Neuronal stem cell (in vitro differentiated cells): ENCODE measurements around the gene AADAC.
"Not testable (repeated sequence)": the region's sequence is repeated elsewhere in the genome, so short reads cannot be mapped to it uniquely, and the experiment has no call there.

Experiments
- DNase-seq: peaks from one replicate; pipeline ENCODE4 v3.0.0-alpha.2; 2013; ENCODE audit warnings: low spot score
- H2AFZ ChIP-seq: one replicate; pipeline ENCODE4 v1.6.1; 2013; ENCODE audit warnings: mild to moderate bottlenecking, low read length, inconsistent platforms
- H2AK5ac ChIP-seq: 2 replicates; pipeline ENCODE4 v1.6.1; 2013; ENCODE audit warnings: low read depth, mild to moderate bottlenecking, inconsistent platforms, low read length, moderate library complexity, mixed read lengths
- H2BK120ac ChIP-seq: 2 replicates; pipeline ENCODE4 v1.6.1; 2013; ENCODE audit warnings: low read depth, mild to moderate bottlenecking, inconsistent platforms, low read length, moderate library complexity, mixed read lengths
- H2BK12ac ChIP-seq: one replicate; pipeline ENCODE4 v1.6.1; 2013; ENCODE audit warnings: low read length, inconsistent platforms
- H2BK15ac ChIP-seq: 2 replicates; pipeline ENCODE4 v1.6.1; 2013; ENCODE audit warnings: mild to moderate bottlenecking, low read length, inconsistent platforms, mixed read lengths
- H2BK5ac ChIP-seq: one replicate; pipeline ENCODE4 v1.6.1; 2013; ENCODE audit warnings: inconsistent platforms, mild to moderate bottlenecking, low read length, moderate library complexity
- H3K14ac ChIP-seq: one replicate; pipeline ENCODE4 v1.6.1; 2013; ENCODE audit warnings: low read length, inconsistent platforms
- H3K18ac ChIP-seq: 2 replicates; pipeline ENCODE4 v1.6.1; 2013; ENCODE audit warnings: low read length, inconsistent platforms
- H3K23ac ChIP-seq: 2 replicates; pipeline ENCODE4 v1.6.1; 2013; ENCODE audit warnings: low read depth, mild to moderate bottlenecking, mixed read lengths, low read length, inconsistent platforms; ENCODE audit not compliant: poor library complexity
- H3K27ac ChIP-seq: replicated peaks from 3 replicates; pipeline ENCODE4 v1.5.1; 2013; ENCODE audit warnings: low read length, inconsistent platforms
- H3K27me3 ChIP-seq, 3 experiments: 2 replicates each; pipeline ENCODE4 v1.6.1; 2013; ENCODE audit warnings: low read length in 3 of 3, mild to moderate bottlenecking in 2 of 3, inconsistent platforms in 1 of 3, low read depth in 1 of 3, mixed read lengths in 1 of 3, moderate library complexity in 1 of 3; ENCODE audit not compliant: control insufficient read depth in 3 of 3, insufficient read depth in 3 of 3
- H3K36me3 ChIP-seq, 2 donors: replicated peaks in 1 of 2; 2 replicates each; pipeline ENCODE4 v1.6.1; 2013; ENCODE audit warnings: low read length in 2 of 2; ENCODE audit not compliant: control insufficient read depth in 2 of 2, insufficient read depth in 2 of 2
- H3K4ac ChIP-seq: 2 replicates; pipeline ENCODE4 v1.6.1; 2013; ENCODE audit warnings: inconsistent platforms, mild to moderate bottlenecking, low read length, moderate library complexity
- H3K4me1 ChIP-seq, 2 donors: 1 replicate in 1 of 2; 2 replicates in 1 of 2; pipeline ENCODE4 v1.6.1; 2013; ENCODE audit warnings: low read length in 2 of 2, low read depth in 1 of 2; ENCODE audit not compliant: control insufficient read depth in 2 of 2, insufficient read depth in 1 of 2
- H3K4me2 ChIP-seq: one replicate; pipeline ENCODE4 v1.6.1; 2013; ENCODE audit warnings: mild to moderate bottlenecking, low read length, inconsistent platforms; ENCODE audit not compliant: insufficient read depth, poor library complexity, severe bottlenecking
- H3K4me3 ChIP-seq, 2 donors: 2 replicates each; pipeline ENCODE4 v1.5.1; 2013; ENCODE audit warnings: low read length in 2 of 2, mild to moderate bottlenecking in 2 of 2, inconsistent platforms in 1 of 2, moderate library complexity in 1 of 2
- H3K79me1 ChIP-seq: one replicate; pipeline ENCODE4 v1.6.1; 2013; ENCODE audit warnings: low read depth, mild to moderate bottlenecking, inconsistent platforms, low read length, moderate library complexity
- H3K9ac ChIP-seq: one replicate; pipeline ENCODE4 v1.6.1; 2013; ENCODE audit warnings: mild to moderate bottlenecking, low read depth, low read length, inconsistent platforms; ENCODE audit not compliant: poor library complexity
- H3K9me3 ChIP-seq, 2 donors: replicated peaks in 1 of 2; 2 replicates each; pipeline versions ENCODE3 to v1.6.1; 2013; ENCODE audit warnings: low read length in 2 of 2, mild to moderate bottlenecking in 2 of 2, inconsistent platforms in 1 of 2, low read depth in 1 of 2, mixed read lengths in 1 of 2, moderate library complexity in 1 of 2; ENCODE audit not compliant: control insufficient read depth in 2 of 2, insufficient read depth in 1 of 2
- H4K8ac ChIP-seq: one replicate; pipeline ENCODE4 v1.6.1; 2013; ENCODE audit warnings: low read depth, mild to moderate bottlenecking, inconsistent platforms, low read length, moderate library complexity
- H4K91ac ChIP-seq: one replicate; pipeline ENCODE4 v1.6.1; 2013; ENCODE audit warnings: low read length, low read depth, mild to moderate bottlenecking, inconsistent platforms; ENCODE audit not compliant: poor library complexity
- WGBS, 2 donors: extraction: QIAGEN DNeasy Blood & Tissue Kit; methylation state at CpG; one replicate each; pipeline ENCODE4 v1.1.7; 2013; ENCODE audit warnings: missing lambda C conversion rate in 2 of 2, mixed read lengths in 1 of 2; ENCODE audit not compliant: insufficient read length in 2 of 2, insufficient replicate concordance in 1 of 2; ENCODE audit errors: extremely low coverage in 2 of 2; 5-methylcytosine and 5-hydroxymethylcytosine counted together

AADAC gene

GRCh38 chr3:151790763-151791162 lies 23.2 kb upstream of the AADAC start:
- not testable (repeated sequence) for H3K27me3 ChIP-seq, H3K4me3 ChIP-seq, H3K23ac ChIP-seq, H2BK120ac ChIP-seq, H4K8ac ChIP-seq, H3K14ac ChIP-seq, H3K4me2 ChIP-seq, H2AFZ ChIP-seq, H2BK12ac ChIP-seq, H2AK5ac ChIP-seq, H3K4me1 ChIP-seq, H3K4ac ChIP-seq, H3K27ac ChIP-seq, H4K91ac ChIP-seq, H2BK5ac ChIP-seq, H3K9me3 ChIP-seq, H3K18ac ChIP-seq, H3K36me3 ChIP-seq, H3K9ac ChIP-seq, H3K79me1 ChIP-seq, DNase-seq, H2BK15ac ChIP-seq
- no CpG with 5 or more reads among the region's 2 CpGs for WGBS, 2 donors

DNA sequence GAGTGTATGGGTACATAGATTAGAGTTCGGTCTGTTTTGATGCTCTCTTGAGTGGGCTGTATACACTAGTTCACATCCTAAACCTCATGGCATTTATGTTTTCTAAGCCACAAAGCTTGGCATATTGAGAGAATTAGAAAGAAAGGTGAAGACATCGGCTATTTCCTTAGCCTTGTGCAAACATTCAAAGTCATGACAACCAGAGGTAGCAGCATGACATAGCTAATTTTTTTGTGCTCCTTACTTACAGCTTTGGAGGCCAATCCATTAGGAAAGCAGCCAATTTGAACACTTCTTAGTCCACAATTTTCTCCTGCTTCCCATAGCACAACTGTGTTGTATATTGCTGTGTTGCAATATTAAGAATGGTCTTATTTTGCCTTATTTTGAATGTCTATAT lies 21.5 kb upstream of the AADAC start:
- Histone ChIP-seq H2AFZ (no peak overlapping the region), H2AK5ac (no peak overlapping the region), H3K9me3 (peaks cover 0 to 1% of the 10 kb centered on the region in 2 donors), H3K27ac (no peak overlapping the region), H4K91ac (no peak overlapping the region), H2BK12ac (no peak overlapping the region), H3K4me2 (no peak overlapping the region), H2BK15ac (no peak overlapping the region), H2BK120ac (no peak overlapping the region), H3K18ac (no peak overlapping the region), H3K14ac (no peak overlapping the region), H2BK5ac (no peak overlapping the region), H3K9ac (no peak overlapping the region), H3K36me3 (no peaks in the 10 kb centered on the region), H3K27me3 (no peaks in the 10 kb centered on the region), H3K4me1 (no peaks in the 10 kb centered on the region), H3K79me1 (no peaks in the 10 kb centered on the region), H3K23ac (no peak overlapping the region), H4K8ac (no peak overlapping the region), H3K4me3 (no peak overlapping the region), H3K4ac (no peak overlapping the region)
- DNase-seq: no peak
- no CpG with 5 or more reads among the region's 2 CpGs for WGBS, 2 donors

GRCh38 chr3:151793636-151794035 lies 20.3 kb upstream of the AADAC start:
- H3K4me2 ChIP-seq: no peak overlapping the region
- no peak overlapping the region for H3K23ac ChIP-seq
- no peak overlapping the region for H2BK120ac ChIP-seq
- H2AK5ac ChIP-seq: no peak overlapping the region
- H4K91ac ChIP-seq: no peak overlapping the region
- H2BK12ac ChIP-seq: no peak overlapping the region
- H2AFZ ChIP-seq: no peak overlapping the region
- H3K4me3 ChIP-seq: no peak overlapping the region
- H2BK5ac ChIP-seq: no peak overlapping the region
- no peaks in the 10 kb centered on the region for H3K36me3 ChIP-seq
- H3K9ac ChIP-seq: no peak overlapping the region
- H3K27me3 ChIP-seq: no peaks in the 10 kb centered on the region
- peaks cover 0 to 1% of the 10 kb centered on the region in 2 donors for H3K9me3 ChIP-seq
- no peaks in the 10 kb centered on the region for H3K79me1 ChIP-seq
- H3K4ac ChIP-seq: no peak overlapping the region
- H2BK15ac ChIP-seq: no peak overlapping the region
- no peak overlapping the region for H3K18ac ChIP-seq
- no peaks in the 10 kb centered on the region for H3K4me1 ChIP-seq
- H4K8ac ChIP-seq: no peak overlapping the region
- no peak overlapping the region for H3K14ac ChIP-seq
- DNase-seq: no peak
- H3K27ac ChIP-seq: no peak overlapping the region
- no CpG with 5 or more reads among the region's 2 CpGs for WGBS, 2 donors

DNA sequence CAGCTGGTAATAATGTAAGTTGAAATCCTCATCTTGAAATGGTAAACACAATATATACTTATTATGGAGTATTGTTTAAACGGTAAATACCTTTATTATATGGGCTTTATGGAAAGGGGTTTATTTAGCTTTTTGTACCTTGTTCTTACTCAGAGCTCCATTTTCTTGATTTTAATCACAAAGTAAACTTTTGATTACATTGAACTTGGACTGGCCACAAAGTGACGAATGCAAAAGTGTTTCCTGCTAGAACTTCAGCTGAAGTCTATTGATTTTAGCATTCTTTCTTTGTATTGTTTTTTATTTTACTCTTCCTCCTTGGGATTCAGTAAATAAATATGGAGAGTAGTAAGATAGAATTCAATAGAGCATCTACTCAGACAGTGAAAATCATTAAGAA lies 19.8 kb upstream of the AADAC start:
- Histone ChIP-seq H4K8ac (no peak overlapping the region), H2BK15ac (no peak overlapping the region), H3K4me2 (no peak overlapping the region), H3K79me1 (no peaks in the 10 kb centered on the region), H2BK12ac (no peak overlapping the region), H2AFZ (no peak overlapping the region), H3K36me3 (no peaks in the 10 kb centered on the region), H2BK5ac (no peak overlapping the region), H3K14ac (no peak overlapping the region), H3K4me1 (no peaks in the 10 kb centered on the region), H2AK5ac (no peak overlapping the region), H3K9me3 (peaks cover 0 to 1% of the 10 kb centered on the region in 2 donors), H2BK120ac (no peak overlapping the region), H3K23ac (no peak overlapping the region), H3K18ac (no peak overlapping the region), H3K4me3 (no peak overlapping the region), H3K27ac (no peak overlapping the region), H3K9ac (no peak overlapping the region), H3K4ac (no peak overlapping the region), H4K91ac (no peak overlapping the region), H3K27me3 (no peaks in the 10 kb centered on the region)
- no peak for DNase-seq
- WGBS, 2 donors: no CpG with 5 or more reads among the region's 2 CpGs
